GM21515 (cell line): ENCODE measurements around the gene BID.

Source experiments
- ATAC-seq: cut with Tn5 transposase; IDR thresholded peaks from one replicate; pipeline ENCODE4 v1.9.1; 2021; ENCODE audit not compliant: unreplicated experiment

The BID gene

DNA sequence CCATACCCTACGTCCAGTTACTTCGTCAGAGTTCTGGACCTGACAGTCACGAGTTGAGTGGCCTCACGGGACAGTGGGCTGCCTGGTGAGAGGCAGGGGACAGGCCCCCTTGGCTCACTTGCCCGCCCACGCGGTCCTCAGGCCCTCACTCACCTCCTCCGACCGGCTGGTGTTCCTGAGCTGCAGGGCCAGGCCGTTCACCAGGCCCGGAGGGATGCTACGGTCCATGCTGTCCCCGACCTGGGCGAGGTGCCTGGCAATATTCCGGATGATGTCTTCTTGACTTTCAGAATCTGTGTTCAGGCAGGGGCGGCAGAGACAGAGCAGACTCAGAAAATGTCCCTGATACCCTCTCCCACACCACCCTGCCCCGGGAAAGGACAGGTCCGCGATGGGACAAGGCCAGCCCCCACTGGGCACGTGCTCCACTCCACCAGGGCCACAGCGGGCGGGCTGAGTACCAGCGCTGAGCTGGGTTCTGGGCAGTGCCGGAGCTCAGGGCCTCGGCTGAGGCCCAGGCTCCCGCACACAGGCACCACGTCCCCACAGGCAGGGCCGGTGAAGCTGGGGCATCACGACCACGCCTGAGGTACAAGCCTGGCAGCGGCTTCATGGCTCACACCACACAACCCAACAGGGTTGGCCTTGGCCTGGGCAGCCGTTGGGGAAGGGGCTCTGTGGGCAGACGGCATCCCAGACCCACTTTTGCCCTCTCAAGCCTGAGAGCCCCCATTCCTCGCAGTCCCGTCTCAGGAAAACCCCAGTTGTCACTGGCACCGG, 34.9 kb downstream of the BID start:
- no peak for ATAC-seq

DNA sequence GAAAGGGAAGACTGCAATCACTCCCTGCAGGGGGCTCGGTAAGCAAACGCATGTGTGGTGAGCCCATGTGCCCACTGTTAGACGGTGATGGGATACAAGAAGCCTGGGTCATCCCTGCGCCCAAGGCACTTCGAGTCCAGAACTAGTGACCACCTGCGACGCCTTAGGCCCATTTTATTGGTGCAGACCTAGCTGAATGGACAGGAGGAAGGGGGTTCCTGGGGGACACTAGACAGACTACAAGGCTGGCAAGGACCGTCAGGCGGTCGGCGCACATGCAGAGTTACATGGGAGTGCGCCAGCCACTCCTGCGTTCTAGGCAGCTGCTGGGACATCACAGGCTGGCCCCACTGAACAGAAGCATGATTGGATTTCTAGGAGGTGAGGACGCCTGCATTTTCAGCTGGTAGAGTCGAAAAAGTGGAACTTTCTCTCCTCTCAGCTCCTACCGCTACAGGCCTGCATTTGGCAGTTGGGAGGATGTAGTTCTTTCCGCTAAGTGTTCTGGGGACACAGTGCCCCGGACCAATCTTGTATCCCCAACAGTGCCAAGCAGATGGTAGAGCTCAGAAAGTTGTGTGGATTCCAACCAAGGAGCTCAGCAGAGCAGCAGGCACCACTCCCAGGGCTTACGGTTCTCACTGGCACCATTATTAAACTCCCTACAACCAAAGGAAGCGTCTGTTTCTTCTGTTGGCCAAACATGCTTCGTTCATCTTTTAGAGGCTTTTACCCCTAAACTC, 35.7 kb downstream of the BID start:
- no peak for ATAC-seq

DNA sequence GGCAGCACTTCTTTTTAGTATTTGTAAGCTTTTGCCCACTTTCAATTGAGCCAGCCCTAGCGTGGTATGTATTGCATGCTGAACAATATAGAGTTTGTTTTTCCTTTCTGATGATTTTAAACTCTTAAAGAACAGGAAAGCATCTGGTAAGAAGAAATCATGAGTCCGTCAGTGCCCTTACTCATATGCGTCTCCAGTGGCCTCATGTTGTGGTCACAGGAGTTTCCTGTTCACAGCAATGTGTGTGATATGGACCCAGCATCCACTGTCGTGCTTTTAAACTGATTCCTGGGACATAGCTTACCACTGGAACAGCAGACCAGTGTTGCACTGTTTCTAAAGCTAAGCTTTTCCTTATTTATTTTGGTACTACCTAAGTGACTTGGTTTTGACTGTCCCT, 40.1 kb downstream of the BID start:
- no peak for ATAC-seq

DNA sequence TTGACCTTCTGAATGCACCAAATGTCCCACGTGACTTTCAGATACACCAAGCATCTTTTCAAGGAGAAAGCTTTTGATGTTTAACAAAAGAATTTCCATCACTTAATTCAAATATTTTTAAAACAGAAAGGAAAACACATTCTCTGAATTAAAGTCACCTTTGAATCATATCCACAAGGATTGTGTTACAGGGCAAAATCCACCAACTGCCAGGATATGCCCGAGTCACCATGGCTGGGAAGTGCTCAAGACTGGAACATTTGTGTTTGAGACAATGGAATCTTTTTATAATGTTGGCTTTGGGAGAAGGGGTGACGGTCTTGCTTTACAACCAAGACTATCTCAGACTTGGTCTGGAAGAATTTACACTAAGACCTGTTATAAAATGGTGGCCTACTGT, 40.8 kb downstream of the BID start:
- no peak for ATAC-seq

- ATAC-seq: no peak
These were observed 41.9 kb downstream of the BID start for GRCh38 chr22:17732251-17732854.

- ATAC-seq: no peak
These were observed 44.7 kb downstream of the BID start for GRCh38 chr22:17729561-17729960.

DNA sequence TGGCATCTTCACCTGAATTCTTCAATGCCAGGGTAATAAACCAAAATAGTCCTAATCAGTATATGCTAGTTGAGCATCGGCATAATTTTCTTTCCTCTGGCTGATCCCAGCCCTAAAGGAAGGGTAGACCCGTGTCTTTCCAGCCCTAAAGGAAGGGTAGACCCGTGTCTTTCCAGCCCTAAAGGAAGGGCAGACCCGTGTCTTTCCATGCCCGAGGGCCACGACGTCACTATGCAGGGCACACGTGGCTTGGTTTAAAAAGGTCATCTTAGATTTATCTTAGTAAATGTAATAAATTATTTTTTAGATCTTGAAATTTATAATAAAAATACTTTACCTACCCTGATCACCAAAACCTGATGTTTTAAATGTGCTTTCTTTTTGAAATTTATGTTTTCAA, 45.5 kb downstream of the BID start:
- ATAC-seq: no peak

DNA sequence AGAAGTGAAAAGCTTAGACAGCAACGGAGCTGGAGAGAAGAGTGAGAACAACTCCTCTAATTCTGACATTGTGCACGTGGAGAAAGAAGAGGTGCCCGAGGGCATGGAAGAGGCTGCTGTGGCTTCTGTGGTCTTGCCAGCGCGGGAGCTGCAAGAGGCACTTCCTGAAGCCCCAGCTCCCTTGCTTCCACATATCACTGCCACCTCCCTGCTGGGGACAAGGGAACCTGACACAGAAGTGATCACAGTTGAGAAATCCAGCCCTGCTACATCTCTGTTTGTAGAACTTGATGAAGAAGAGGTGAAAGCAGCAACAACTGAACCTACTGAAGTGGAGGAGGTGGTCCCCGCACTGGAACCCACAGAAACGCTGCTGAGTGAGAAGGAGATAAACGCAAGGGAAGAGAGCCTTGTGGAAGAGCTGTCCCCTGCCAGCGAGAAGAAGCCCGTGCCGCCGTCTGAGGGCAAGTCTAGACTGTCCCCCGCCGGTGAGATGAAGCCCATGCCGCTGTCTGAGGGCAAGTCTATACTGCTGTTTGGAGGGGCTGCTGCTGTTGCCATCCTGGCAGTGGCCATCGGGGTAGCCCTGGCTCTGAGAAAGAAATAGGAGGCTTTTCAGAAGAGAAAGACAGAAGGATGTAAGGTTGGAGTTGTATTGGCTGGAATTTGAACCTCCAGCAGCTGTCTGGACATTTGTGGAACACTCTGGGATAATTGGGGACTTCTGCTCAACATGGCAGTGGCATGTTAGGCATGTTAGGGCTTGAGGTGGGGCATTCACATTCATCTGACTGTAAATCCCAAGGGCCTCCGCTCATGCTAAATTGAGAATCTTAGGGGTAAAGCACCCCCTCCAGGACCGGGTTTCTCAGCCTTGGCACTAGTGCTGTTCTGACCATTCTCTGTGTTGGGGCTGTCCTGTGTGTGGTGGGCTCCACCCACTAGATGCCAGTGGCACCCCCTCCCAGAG, 47.1 kb downstream of the BID start:
- no peak for ATAC-seq

GRCh38 chr22:17726006-17726927, 48.0 kb downstream of the BID start:
- no peak for ATAC-seq

GRCh38 chr22:17725500-17725796, 48.8 kb downstream of the BID start:
- no peak for ATAC-seq

GRCh38 chr22:17724678-17725499, 49.4 kb downstream of the BID start:
- no peak for ATAC-seq

- no peak for ATAC-seq
These were observed 50.0 kb downstream of the BID start for GRCh38 chr22:17724241-17724640.

GRCh38 chr22:17719911-17720310, 54.4 kb downstream of the BID start:
- ATAC-seq: no peak

DNA sequence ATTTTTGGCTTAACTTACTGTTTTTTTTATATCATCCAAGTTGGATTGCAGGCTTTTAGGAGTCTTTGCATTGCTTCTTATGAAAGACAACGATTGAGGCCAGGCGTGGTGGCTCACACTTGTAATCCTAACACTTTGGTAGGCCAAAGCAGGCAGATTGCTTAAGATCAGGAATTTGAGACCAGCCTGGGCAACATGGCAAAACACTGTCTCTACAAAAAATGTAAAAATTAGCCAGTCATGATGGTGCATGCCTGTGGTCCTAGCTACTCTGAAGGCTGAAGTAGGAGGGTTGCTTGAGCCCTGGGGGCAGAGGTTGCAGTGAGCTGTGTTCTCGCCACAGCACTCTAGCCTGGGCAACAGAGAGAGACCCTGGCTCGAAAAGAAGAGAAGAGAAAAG, 56.6 kb downstream of the BID start:
- no peak for ATAC-seq

- ATAC-seq: no peak
These were observed 57.7 kb downstream of the BID start for GRCh38 chr22:17716529-17716928.

DNA sequence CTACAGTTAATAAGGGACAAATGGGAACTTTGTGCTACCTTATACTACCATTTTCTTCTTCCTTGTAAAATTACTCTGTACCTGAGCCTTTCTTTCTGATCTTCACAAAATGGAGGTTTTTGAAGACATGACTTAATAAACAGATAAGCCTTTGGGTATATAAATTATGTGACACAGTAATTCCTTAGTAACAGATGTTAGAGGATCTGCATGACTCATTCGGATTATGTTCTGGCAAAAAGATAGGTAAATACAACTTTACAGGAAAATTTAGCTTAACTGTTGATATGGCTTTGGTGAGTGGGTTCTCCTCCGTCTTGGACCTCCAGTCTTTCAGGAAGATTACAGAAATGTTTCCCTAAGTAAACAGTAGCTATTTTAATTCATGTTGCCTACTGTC, 61.8 kb downstream of the BID start:
- no peak for ATAC-seq

DNA sequence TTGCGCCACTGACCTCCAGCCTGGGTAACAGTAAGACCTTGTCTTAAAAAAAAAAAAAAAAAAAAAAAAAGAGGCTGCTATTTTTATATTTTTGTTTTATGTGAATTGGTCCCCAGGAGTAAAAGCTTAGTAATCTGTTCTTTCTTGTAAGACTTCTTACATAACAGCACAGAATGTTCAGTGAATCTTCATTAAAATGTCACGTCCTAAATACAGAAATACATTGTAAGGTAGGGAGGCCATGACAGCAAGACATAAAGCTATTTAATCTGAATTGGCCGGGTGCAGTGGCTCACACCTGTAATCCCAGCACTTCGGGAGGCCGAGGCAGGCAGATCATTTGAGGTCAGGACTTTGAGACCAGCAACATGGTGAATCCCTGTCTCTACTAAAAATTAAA, 64.2 kb downstream of the BID start:
- ATAC-seq: no peak

DNA sequence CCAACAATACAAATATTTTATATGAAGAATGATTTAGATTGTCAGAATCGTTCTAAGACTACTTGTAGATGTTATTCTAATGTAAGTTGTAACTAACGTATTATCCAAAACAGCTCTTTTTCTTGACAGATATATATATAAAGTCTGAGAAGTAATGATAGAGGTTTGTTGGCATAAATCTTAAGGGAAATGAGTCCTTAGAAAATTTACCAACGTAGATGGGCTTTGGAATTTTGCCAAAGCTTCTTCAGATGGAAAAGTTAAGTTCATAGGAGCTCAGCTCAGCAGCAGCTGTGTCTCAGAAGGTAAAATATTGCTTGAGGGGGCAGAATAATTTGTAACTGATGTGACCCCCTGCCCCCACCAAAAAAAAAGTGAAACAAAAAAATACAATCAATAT, 66.7 kb downstream of the BID start:
- no peak for ATAC-seq

DNA sequence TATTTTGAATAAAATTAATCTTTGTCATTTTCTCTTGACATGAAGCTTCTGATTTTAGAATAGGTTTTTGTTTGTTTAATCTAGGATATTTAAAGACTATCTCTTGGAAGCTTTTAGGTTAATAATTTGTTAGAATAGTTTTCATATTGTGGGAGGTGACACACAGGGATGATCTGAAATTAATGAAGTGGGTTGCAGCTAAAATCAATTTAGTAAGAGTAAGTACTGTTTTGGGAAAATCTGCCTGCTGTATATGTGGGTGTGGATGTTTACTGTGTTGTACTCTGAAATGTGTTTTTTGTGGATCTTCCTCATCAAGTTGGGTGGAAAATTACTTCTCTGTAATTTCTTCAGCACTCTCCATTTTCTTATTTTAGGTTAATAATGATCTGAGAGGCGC, 67.3 kb downstream of the BID start:
- no peak for ATAC-seq
